ENCODE data around the gene C17orf75. TPM values are rescaled to one million over a fixed set of nuclear protein-coding genes. Genes with fewer than 3 reads are reported as not detected.

The C17orf75 gene
- total RNA-seq, 2 experiments from 2014 or later: 66.1 to 70.9 TPM

DNA sequence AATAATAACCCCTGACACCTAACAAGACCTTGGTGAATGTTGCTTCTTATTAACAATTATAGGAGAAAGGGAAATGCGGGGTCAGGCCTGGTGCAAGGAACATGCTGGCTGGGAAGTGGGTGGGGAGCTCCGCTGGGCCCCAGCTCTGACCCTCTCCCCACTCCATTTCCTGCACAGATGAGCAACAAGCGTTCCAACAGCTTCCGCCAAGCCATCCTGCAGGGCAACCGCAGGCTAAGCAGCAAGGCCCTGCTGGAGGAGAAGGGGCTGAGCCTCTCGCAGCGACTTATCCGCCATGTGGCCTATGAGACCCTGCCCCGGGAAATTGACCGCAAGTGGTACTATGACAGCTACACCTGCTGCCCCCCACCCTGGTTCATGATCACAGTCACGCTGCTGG is 53.4 kb downstream of the C17orf75 start:
- H3K79me2 ChIP-seq (ENCODE audit: insufficient read depth, low read depth, low read length): no peaks in the 10 kb centered on the region
- TF ChIP-seq EZH2phosphoT487 (IDR thresholded peaks at IDR 0.05; ENCODE audit: borderline replicate concordance, low read depth, low read length): no peak
- TF ChIP-seq, protein P1, sequence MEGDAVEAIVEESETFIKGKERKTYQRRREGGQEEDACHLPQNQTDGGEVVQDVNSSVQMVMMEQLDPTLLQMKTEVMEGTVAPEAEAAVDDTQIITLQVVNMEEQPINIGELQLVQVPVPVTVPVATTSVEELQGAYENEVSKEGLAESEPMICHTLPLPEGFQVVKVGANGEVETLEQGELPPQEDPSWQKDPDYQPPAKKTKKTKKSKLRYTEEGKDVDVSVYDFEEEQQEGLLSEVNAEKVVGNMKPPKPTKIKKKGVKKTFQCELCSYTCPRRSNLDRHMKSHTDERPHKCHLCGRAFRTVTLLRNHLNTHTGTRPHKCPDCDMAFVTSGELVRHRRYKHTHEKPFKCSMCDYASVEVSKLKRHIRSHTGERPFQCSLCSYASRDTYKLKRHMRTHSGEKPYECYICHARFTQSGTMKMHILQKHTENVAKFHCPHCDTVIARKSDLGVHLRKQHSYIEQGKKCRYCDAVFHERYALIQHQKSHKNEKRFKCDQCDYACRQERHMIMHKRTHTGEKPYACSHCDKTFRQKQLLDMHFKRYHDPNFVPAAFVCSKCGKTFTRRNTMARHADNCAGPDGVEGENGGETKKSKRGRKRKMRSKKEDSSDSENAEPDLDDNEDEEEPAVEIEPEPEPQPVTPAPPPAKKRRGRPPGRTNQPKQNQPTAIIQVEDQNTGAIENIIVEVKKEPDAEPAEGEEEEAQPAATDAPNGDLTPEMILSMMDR (conservative IDR thresholded peaks at IDR 0.05; ENCODE audit: low read length): no peak
- H3K36me3 ChIP-seq (ENCODE audit: insufficient read depth, low read length): no peaks in the 10 kb centered on the region
- H3K9me2 ChIP-seq (ENCODE audit: insufficient read depth, low read length): no peaks in the 10 kb centered on the region
- H3K9me3 ChIP-seq (ENCODE audit: low read length): no peaks in the 10 kb centered on the region
- no peak overlapping the region for H3K4me2 ChIP-seq (ENCODE audit: low read length)
- H3K4me3 ChIP-seq (ENCODE audit: low read depth, low read length, poor library complexity, severe bottlenecking): no peak overlapping the region
- H2AFZ ChIP-seq (ENCODE audit: low read length): no peak overlapping the region
- H4K20me1 ChIP-seq (ENCODE audit: insufficient read depth, low read length): no peaks in the 10 kb centered on the region
- no peak for DNase-seq (ENCODE audit: low spot score)
- H3K27ac ChIP-seq (ENCODE audit: low read depth, low read length, poor library complexity, severe bottlenecking): no peak overlapping the region
- peaks cover 24% of the 10 kb centered on the region for H3K4me1 ChIP-seq (ENCODE audit: insufficient read depth, low read length, poor library complexity, severe bottlenecking)
- ChIA-PET CTCF (ENCODE audit: unreplicated experiment) (no interaction called here), POLR2A (no interaction called here)
- intact Hi-C loops (cut with micrococcal nuclease; ENCODE audit: unreplicated experiment): no loop called here
- no TSS peak for BruUV-seq (replicated peaks)

DNA sequence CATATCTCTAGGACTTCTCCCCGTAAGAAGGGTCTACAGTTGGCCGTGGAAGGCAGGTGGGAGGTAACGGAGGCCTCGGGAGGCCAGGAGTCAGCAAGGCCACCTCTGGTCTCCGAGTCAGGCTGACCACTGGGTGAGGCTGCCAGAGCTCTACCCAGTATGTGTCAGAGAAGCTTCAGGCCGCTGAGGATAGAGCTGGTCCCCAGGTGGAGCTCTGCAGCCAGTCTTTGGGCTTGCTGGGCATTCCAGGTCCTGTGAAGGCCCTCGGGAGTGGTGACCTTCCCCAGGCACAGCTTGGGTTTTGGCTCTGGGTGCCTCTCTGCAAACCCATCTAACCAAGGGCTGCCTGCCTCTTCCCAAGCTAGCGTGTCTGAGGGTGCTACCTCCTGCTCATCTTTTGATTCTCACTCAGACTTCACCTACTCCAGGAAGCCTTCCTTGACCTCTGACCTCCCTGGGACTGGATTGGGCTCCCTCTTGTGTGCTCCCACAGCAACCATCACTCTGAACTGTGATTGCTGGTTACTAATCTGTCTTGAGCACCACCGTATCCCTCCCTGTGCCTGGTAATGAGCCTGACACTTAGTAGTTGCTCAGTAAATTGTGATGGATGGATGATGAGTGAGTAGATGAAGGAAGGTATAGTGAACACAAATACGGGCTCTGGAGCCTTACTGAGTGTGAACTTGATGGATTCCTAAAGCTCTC is 54.0 kb downstream of the C17orf75 start:
- TF ChIP-seq EZH2phosphoT487 (IDR thresholded peaks at IDR 0.05; ENCODE audit: borderline replicate concordance, low read depth, low read length): no peak
- TF ChIP-seq, protein P1 (conservative IDR thresholded peaks at IDR 0.05; ENCODE audit: low read length): no peak; the same call in 1 of the 2 replicates
- Histone ChIP-seq H2AFZ (ENCODE audit: low read length) (no peak overlapping the region), H3K4me3 (ENCODE audit: low read depth, low read length, poor library complexity, severe bottlenecking) (no peak overlapping the region), H3K27ac (ENCODE audit: low read depth, low read length, poor library complexity, severe bottlenecking) (no peak overlapping the region), H3K4me2 (ENCODE audit: low read length) (no peak overlapping the region), H3K36me3 (ENCODE audit: insufficient read depth, low read length) (no peaks in the 10 kb centered on the region), H3K79me2 (ENCODE audit: insufficient read depth, low read depth, low read length) (no peaks in the 10 kb centered on the region), H3K4me1 (ENCODE audit: insufficient read depth, low read length, poor library complexity, severe bottlenecking) (peaks cover 17% of the 10 kb centered on the region), H3K9me2 (ENCODE audit: insufficient read depth, low read length) (no peaks in the 10 kb centered on the region), H4K20me1 (ENCODE audit: insufficient read depth, low read length) (no peaks in the 10 kb centered on the region), H3K9me3 (ENCODE audit: low read length) (no peaks in the 10 kb centered on the region)
- CTCF ChIA-PET (ENCODE audit: unreplicated experiment): interaction anchor here (1.0 to 1.6 kb wide), 2 partner anchors 10 to 32 kb away, joined by 3 to 4 read pairs; no protein-coding TSS in a partner anchor
- POLR2A ChIA-PET: interaction anchor here (0.5 to 0.6 kb wide), 2 partner anchors 173 to 406 kb away, joined by 3 read pairs; no protein-coding TSS in a partner anchor
- intact Hi-C loops (cut with micrococcal nuclease; ENCODE audit: unreplicated experiment): no loop called here
- no TSS peak for BruUV-seq (replicated peaks)
- DNase-seq (ENCODE audit: low spot score): no peak

DNA sequence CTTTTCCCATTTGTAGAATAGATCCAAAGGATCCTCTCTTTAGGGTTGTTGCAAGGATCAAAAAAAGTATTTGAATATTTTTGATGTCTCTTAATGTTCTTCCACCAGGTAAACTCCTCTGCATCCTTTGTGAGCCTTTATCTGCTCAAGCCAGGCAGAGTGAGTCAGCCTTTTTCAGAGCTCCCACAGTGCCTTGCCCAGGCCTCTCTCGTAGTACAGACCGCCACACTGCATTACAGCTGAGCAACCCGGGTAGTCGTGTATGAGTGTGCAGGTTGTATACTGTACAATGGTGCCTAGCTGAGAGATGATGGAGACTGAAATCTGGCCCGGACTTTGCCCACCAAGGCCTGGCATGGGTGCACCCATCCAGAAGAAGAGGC is 55.5 kb downstream of the C17orf75 start:
- TF ChIP-seq, protein P1 (conservative IDR thresholded peaks at IDR 0.05; ENCODE audit: low read length): no peak
- no peak for TF ChIP-seq EZH2phosphoT487 (IDR thresholded peaks at IDR 0.05; ENCODE audit: borderline replicate concordance, low read depth, low read length)
- Histone ChIP-seq H3K9me3 (ENCODE audit: low read length) (no peaks in the 10 kb centered on the region), H3K4me1 (ENCODE audit: insufficient read depth, low read length, poor library complexity, severe bottlenecking) (peaks cover 6% of the 10 kb centered on the region), H3K9me2 (ENCODE audit: insufficient read depth, low read length) (no peaks in the 10 kb centered on the region), H2AFZ (ENCODE audit: low read length) (peak overlapping the region; percentile 36; the same call in 1 of the 2 replicates), H3K4me3 (ENCODE audit: low read depth, low read length, poor library complexity, severe bottlenecking) (no peak overlapping the region), H3K79me2 (ENCODE audit: insufficient read depth, low read depth, low read length) (no peaks in the 10 kb centered on the region), H3K27ac (ENCODE audit: low read depth, low read length, poor library complexity, severe bottlenecking) (no peak overlapping the region), H4K20me1 (ENCODE audit: insufficient read depth, low read length) (no peaks in the 10 kb centered on the region), H3K36me3 (ENCODE audit: insufficient read depth, low read length) (no peaks in the 10 kb centered on the region), H3K4me2 (ENCODE audit: low read length) (no peak overlapping the region)
- POLR2A ChIA-PET: interaction anchor here (0.6 kb wide), 1 partner anchor 27 kb away, joined by 3 read pairs; no protein-coding TSS in a partner anchor
- no TSS peak for BruUV-seq (replicated peaks)
- DNase-seq (ENCODE audit: low spot score): no peak
- intact Hi-C loops (cut with micrococcal nuclease; ENCODE audit: unreplicated experiment): no loop called here
- CTCF ChIA-PET (ENCODE audit: unreplicated experiment): interaction anchor here (1.6 kb wide), 1 partner anchor 11 kb away, joined by 4 read pairs; no protein-coding TSS in a partner anchor
